Measurements from ENCODE around the gene TSPYL4. TPM values are rescaled to one million over a fixed set of nuclear protein-coding genes. Genes with fewer than 3 reads are reported as not detected.

Gene TSPYL4
- 16.8 and 21.1 TPM in 2 replicates for total RNA-seq

GRCh38 chr6:116253505-116254296, at the start of gene TSPYL4:
TSS of gene TSPYL4 (minus strand) at chr6:116254075. CDS start at chr6:116254008, 67 bp downstream.

GRCh38 chr6:116279232-116280160, 25.6 kb upstream of the TSPYL4 start, which contains the start of gene TSPYL1:
TSS of gene TSPYL1 (minus strand) at chr6:116279930. CDS start at chr6:116279830, 100 bp downstream.

Other genes starting within 250 kb of the TSPYL4 start
- gene FRK, start 193.2 kb downstream of the TSPYL4 start, total RNA-seq, result 0.07 and 0.13 TPM in 2 replicates
- 6.7 and 6.8 TPM in 2 replicates for gene NT5DC1, start 153.2 kb downstream of the TSPYL4 start, total RNA-seq
- not detected in 2 replicates for gene COL10A1, start 127.9 kb downstream of the TSPYL4 start, total RNA-seq
- gene TSPYL1, start 25.9 kb upstream of the TSPYL4 start, total RNA-seq, result 64.1 and 79.5 TPM in 2 replicates
- 33.0 and 41.6 TPM in 2 replicates for gene DSE, start 116.9 kb upstream of the TSPYL4 start, total RNA-seq
- gene CALHM6, start 207.3 kb upstream of the TSPYL4 start, total RNA-seq, result 0.13 and 0.50 TPM in 2 replicates